PFSK-1 (cell line): ENCODE data around the gene TUBD1.

Source experiments
- FOXP2 ChIP-seq: optimal IDR thresholded peaks from 2 replicates; pipeline ENCODE3; 2011; ENCODE audit warnings: borderline replicate concordance, control low read depth, inconsistent platforms; ENCODE audit not compliant: insufficient read depth; ENCODE audit errors: extremely low read length, extremely low read depth
- POLR2AphosphoS5 ChIP-seq: IDR thresholded peaks from 2 replicates; pipeline ENCODE4 v1.6.1; 2012; ENCODE audit warnings: low read depth, mild to moderate bottlenecking, control low read depth, low read length, moderate library complexity
- REST ChIP-seq, 2 experiments: IDR thresholded peaks; 2 replicates each; pipeline versions ENCODE4 v1.6.1 to v1.8.0; 2011 to 2012; ENCODE audit warnings: low read depth in 2 of 2, low read length in 2 of 2, control low read depth in 1 of 2, inconsistent platforms in 1 of 2, mild to moderate bottlenecking in 1 of 2, moderate library complexity in 1 of 2; ENCODE audit not compliant: insufficient read depth in 1 of 2
- SIN3A ChIP-seq: IDR thresholded peaks from 2 replicates; pipeline ENCODE4 v1.6.1; 2012; ENCODE audit warnings: mild to moderate bottlenecking, low read length, moderate library complexity, borderline replicate concordance; ENCODE audit not compliant: insufficient read depth
- TAF1 ChIP-seq: IDR thresholded peaks from 2 replicates; pipeline ENCODE4 v1.6.1; 2012; ENCODE audit warnings: low read length, control low read depth, borderline replicate concordance; ENCODE audit not compliant: insufficient read depth

TUBD1 gene

GRCh38 chr17:59846394-59847165 is 46.2 kb downstream of the TUBD1 start:
- TF ChIP-seq REST (IDR thresholded peaks at IDR 0.05; ENCODE audit: insufficient read depth in 1 of 2, low read depth in 2 of 2, low read length in 2 of 2) (no peak), SIN3A (peak; percentile 85; the same call in 1 of the 2 replicates), TAF1 (no peak)

GRCh38 chr17:59845595-59846393 is 46.9 kb downstream of the TUBD1 start:
- TF ChIP-seq FOXP2 (no peak), POLR2AphosphoS5 (0 out of 2 replicates have a peak, but pooled peaks have one; percentile 28), SIN3A (peak; percentile 20; the same call in 1 of the 2 replicates)

GRCh38 chr17:59844884-59845594 is 47.7 kb downstream of the TUBD1 start:
- no peak for TF ChIP-seq REST (IDR thresholded peaks at IDR 0.05; ENCODE audit: insufficient read depth in 1 of 2, low read depth in 2 of 2, low read length in 2 of 2)
- no peak for TF ChIP-seq SIN3A
- TF ChIP-seq POLR2AphosphoS5: peak; percentile 11; the same call in 1 of the 2 replicates
- TF ChIP-seq TAF1: no peak
- no peak for TF ChIP-seq FOXP2

- peak; percentile 38; the same call in 1 of the 2 replicates for TF ChIP-seq SIN3A
- no peak for TF ChIP-seq TAF1
- 0 out of 4 replicates have a peak, but pooled peaks have one; percentile 5 to 30 for TF ChIP-seq REST (IDR thresholded peaks at IDR 0.05; ENCODE audit: insufficient read depth in 1 of 2, low read depth in 2 of 2, low read length in 2 of 2)
- no peak for TF ChIP-seq FOXP2
- peak; percentile 64 for TF ChIP-seq POLR2AphosphoS5
Observed at GRCh38 chr17:59842901-59843652, 49.7 kb downstream of the TUBD1 start.
